ENCODE results near the gene CEACAM6. TPM values are rescaled to one million over a fixed set of nuclear protein-coding genes. Genes with fewer than 3 reads are reported as not detected.

The CEACAM6 gene
- total and polyA plus RNA-seq, 9 of the 15 experiments (the other 6 are each of a cell fraction or from before 2014, with no cell fraction given) = 0.24 TPM; not detected in 8

DNA sequence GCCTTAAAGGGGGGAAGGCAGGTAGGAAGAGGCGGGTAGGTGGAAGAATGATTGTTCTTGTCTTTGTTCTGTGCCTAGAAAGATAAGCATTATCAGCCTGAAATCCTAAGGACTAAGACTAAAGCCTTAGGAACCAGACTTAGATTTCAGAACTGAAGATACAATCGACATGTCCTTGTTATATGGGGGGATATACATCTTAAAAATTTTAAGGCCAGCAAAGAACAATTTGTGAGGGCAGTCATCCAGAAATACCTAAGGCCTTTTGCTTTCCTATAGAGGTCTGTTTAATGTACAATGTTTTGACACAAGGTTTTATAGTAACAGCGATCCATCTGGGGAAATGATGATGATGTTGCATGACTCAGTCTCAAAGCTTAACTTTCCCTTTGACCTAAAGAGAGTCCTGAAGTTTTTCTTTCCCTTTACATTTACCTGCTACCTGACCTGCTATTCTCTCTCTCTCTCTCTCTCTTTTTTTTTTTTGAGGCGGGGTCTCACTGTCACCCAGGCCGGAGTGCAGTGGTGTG is 20.2 kb upstream of the CEACAM6 start (continued):
- TF ChIP-seq, protein P1, sequence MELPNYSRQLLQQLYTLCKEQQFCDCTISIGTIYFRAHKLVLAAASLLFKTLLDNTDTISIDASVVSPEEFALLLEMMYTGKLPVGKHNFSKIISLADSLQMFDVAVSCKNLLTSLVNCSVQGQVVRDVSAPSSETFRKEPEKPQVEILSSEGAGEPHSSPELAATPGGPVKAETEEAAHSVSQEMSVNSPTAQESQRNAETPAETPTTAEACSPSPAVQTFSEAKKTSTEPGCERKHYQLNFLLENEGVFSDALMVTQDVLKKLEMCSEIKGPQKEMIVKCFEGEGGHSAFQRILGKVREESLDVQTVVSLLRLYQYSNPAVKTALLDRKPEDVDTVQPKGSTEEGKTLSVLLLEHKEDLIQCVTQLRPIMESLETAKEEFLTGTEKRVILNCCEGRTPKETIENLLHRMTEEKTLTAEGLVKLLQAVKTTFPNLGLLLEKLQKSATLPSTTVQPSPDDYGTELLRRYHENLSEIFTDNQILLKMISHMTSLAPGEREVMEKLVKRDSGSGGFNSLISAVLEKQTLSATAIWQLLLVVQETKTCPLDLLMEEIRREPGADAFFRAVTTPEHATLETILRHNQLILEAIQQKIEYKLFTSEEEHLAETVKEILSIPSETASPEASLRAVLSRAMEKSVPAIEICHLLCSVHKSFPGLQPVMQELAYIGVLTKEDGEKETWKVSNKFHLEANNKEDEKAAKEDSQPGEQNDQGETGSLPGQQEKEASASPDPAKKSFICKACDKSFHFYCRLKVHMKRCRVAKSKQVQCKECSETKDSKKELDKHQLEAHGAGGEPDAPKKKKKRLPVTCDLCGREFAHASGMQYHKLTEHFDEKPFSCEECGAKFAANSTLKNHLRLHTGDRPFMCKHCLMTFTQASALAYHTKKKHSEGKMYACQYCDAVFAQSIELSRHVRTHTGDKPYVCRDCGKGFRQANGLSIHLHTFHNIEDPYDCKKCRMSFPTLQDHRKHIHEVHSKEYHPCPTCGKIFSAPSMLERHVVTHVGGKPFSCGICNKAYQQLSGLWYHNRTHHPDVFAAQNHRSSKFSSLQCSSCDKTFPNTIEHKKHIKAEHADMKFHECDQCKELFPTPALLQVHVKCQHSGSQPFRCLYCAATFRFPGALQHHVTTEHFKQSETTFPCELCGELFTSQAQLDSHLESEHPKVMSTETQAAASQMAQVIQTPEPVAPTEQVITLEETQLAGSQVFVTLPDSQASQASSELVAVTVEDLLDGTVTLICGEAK (IDR thresholded peaks at IDR 0.05) = no peak
- TF ChIP-seq, protein P1 (CRISPR knock-in tag; IDR thresholded peaks at IDR 0.05) = no peak
- no peak for TF ChIP-seq ZNF124 (CRISPR knock-in tag; IDR thresholded peaks at IDR 0.05)
- no peak for TF ChIP-seq L3MBTL2 (IDR thresholded peaks at IDR 0.05)
- no peak for TF ChIP-seq KAT8 (IDR thresholded peaks at IDR 0.05; ENCODE audit: low read depth)
